ENCODE measurements around the gene PPIL3.

DNA sequence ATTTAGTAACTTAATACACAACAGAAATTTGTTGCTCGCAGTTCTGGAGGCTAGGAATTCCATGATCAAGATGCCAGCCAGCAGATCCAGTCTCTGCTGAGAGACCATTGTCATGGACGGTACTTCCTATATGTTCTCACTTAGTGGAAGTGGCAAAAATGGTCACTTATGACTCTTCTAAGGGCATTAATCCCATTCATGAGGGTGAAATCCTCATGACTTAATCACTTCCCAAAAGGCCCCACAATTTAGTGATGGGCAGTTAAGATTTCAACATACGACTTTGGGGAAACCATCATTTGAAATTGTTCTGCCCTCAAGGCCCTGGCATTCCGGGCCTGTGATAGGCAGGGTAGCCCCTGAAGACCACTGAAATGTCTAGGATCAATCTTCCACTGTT, 54.2 kb downstream of the PPIL3 start:
- TF ChIP-seq, protein P1, sequence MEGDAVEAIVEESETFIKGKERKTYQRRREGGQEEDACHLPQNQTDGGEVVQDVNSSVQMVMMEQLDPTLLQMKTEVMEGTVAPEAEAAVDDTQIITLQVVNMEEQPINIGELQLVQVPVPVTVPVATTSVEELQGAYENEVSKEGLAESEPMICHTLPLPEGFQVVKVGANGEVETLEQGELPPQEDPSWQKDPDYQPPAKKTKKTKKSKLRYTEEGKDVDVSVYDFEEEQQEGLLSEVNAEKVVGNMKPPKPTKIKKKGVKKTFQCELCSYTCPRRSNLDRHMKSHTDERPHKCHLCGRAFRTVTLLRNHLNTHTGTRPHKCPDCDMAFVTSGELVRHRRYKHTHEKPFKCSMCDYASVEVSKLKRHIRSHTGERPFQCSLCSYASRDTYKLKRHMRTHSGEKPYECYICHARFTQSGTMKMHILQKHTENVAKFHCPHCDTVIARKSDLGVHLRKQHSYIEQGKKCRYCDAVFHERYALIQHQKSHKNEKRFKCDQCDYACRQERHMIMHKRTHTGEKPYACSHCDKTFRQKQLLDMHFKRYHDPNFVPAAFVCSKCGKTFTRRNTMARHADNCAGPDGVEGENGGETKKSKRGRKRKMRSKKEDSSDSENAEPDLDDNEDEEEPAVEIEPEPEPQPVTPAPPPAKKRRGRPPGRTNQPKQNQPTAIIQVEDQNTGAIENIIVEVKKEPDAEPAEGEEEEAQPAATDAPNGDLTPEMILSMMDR (IDR thresholded peaks at IDR 0.05 in 8 of 11, conservative IDR thresholded peaks at IDR 0.05 in 3 of 11): no peak
- no peak for TF ChIP-seq POLR2A (IDR thresholded peaks at IDR 0.05)
- TF ChIP-seq POLR2AphosphoS5 (IDR thresholded peaks at IDR 0.05): no peak
